GM18951 (cell line): ENCODE results near the gene MTFMT.

Source experiments
- POLR2A ChIP-seq: IDR thresholded peaks from 4 replicates; pipeline ENCODE4 v1.6.1; 2011; ENCODE audit warnings: mild to moderate bottlenecking; ENCODE audit not compliant: insufficient read length, insufficient read depth; ENCODE audit errors: extremely low read depth
- in situ Hi-C: fragments of 300-500 bp; cut with MboI; formaldehyde crosslinking; loops from one replicate; pipeline ENCODE4 v1.12.0; 2022; ENCODE audit warnings: low sequenced_read_pairs, mixed read lengths, inconsistent platforms; ENCODE audit not compliant: unreplicated experiment

The MTFMT gene

DNA sequence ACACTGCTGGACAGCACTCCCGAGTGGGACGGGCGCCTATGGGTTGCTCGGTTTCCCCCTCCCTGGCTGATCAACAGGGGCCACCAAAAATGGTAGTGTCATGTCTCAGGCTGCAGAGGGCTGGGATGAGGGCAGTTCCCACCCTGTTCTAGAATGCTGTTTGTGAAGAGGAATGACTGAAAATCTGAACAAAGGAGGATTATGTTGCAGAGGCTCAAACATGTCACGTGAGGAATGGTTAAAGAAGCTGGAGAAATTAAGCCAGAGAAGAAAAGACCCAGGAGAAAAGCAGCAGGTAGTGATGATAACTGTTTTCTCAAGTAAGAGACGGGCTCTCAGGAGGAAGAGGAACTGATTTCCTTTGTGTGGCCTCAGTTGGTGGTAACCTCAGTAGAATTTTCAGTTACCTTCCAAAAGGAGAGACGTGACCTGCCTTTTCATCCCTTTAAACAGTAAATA lies 50.2 kb downstream of the MTFMT start:
- in situ Hi-C loops: no loop called here
- TF ChIP-seq POLR2A: no peak

DNA sequence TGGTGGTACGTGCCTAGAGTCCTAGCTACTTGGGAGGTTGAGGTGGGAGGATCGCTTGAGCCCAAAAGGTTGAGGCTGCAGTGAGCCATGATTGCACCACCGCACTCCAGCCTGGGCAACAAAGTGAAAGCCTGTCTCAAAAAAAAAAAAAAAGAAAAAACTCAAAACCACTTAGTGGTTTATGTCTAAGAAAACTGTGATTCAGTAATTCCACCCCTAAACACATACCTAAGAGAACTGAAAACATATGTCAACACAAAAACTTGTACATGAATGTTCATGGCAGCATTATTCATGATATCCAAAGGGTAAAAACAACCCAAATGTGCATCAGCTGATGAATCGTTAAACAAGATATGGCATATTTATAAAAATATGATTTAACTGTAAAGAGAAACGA lies 54.0 kb downstream of the MTFMT start:
- no peak for TF ChIP-seq POLR2A
- in situ Hi-C loops: no loop called here

DNA sequence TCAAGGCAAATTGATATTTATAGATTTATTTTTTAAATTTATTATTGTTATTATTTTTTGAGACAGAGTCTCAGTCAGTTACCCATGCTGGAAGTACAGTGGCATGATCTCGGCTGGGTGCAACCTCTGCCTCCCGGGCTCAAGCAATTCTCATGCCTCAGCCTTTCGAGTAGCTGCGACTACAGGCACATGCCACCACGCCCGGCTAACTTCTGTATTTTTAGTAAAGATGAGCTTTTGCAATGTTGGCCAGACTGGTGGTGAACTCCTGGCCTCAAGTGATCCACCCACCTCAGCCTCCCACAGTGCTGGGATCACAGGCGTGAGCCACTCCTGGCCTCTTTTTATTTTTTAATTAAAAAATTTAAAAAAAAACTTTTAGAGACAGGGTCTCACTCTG lies 58.7 kb downstream of the MTFMT start:
- TF ChIP-seq POLR2A: no peak
- in situ Hi-C loops: no loop called here

DNA sequence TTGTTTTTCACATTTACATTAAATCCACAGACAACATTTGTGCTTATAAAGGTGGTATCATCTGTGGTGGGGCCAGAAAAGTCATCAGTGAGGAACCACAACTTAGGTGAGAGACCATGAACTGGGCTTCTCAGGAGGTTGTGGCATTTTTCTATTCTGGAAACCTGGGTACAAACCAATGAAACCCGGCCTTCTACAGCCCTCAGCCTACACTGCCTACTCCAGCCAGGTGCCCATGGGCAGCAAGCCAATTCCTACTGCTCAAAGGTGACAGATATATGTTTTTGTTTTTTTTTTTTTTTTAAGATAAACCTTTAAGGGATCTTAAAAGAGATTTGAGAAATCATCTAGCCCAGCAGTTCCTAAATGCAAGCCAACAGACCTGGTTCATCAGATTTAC lies 60.0 kb downstream of the MTFMT start:
- no peak for TF ChIP-seq POLR2A
- in situ Hi-C loops: no loop called here

DNA sequence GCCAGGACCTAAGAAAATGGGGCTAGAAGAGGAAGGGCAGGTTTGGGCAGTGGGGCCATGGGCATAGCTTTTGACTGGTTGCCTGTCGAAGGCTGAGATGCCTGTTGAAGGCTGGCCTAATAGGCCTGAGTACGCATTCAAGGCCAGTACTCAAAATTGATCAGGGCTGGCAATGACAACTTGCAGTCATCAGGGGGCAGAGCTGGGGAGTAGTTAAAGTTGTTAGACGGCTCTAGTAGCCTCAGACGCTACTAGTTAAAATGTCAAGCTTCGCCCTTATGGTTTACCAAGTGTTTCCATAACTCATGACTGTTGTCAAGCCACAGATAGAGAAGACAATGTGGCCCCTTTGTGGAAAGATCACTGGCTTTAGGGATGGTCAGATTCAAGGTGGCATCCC lies 68.4 kb downstream of the MTFMT start:
- no peak for TF ChIP-seq POLR2A
- in situ Hi-C loops: no loop called here

DNA sequence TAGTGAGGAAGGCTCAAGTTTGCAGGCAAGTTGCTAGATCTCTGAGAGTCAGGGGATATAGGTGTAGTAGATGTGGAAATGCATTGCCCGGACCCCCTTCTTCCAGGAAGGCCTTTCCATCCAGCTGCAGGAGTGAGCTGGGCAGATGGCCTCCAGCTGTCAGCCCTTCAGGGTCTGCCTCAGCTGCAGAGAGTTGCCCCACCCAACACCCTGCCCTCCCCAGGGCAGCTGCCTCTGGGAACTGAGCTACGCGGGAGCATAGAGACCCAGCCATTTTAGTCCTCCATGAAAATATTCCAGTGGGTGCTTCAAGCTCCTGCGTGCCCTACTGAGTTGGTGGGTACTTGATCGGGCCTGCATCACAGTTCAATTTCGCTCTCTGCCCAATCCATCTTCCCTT lies 69.3 kb downstream of the MTFMT start:
- TF ChIP-seq POLR2A: no peak

DNA sequence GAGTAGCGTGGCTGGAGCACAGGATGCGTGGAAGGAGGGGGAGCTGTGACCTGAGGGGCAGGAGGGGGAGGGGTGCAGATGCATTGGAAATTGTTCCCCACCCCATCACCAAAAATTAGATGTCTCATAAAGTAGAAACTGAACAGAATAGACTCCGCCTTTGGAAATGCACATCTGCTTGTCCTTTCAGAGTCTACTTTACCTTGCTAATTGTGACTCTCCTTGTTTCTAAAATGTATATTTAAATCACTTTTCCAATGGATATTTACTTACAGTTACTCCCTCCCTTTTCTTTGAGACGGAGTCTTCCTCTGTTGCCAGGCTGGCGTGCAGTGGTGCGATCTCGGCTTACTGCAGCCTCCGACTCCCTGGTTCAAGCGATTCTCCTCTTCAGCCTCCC lies 70.3 kb downstream of the MTFMT start:
- no peak for TF ChIP-seq POLR2A
- in situ Hi-C loops: no loop called here

More for the DNA sequence above, 69.3 kb downstream of the MTFMT start:
- in situ Hi-C loops: no loop called here

DNA sequence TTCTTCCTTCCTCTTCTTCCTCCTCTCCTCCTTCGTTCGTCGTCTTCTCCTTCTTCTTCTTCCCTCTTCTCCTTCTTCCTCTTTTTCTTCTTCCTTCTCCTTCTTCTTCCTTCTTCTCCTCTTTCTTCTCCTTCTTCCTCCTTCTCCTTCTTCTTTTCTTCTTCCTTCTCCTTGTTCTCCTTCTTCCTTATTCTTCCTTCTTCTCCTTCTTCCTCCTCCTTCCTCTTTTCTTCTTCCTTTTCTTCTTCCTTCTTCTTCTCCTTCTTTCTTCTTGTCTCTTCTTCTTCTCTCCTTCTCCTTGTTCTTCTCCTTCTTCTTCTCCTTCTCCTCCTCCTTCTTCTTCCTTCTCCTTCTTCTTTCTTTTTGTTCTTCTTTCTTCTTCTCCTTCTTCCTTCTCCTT lies 75.0 kb downstream of the MTFMT start:
- TF ChIP-seq POLR2A: no peak
- in situ Hi-C loops: no loop called here

DNA sequence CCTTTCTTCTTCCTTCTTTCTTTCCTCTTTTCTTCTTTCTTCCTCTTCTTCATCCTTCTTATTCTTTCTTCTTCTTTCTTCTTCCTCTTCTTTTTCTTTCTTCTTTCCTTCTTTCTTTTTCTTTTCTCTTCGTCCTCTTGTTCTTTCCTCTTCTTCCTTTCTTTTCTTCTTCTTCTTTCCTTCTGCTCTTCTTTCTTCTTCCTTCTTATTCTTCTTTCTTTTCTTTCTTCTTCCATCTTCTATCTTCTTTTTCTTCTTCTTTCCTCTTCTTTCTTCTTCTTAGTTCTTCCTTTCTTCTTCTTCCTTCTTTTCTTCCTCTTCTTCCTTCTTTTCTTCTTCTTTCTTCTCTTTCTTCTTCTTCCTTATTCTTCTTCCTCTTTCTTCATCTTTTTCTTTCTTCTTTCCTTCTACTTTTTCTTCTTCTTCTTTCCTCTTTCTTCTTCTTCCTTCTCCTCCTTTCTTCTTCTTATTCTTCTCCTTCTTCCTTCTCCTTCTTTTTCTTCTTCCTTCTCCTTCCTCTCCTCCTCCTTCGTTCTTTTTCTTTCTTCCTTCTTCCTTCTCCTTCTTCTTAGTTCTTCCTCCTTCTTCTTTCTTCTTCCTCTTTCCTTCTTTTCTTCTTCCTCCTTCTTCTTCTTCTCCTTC lies 77.5 kb downstream of the MTFMT start:
- TF ChIP-seq POLR2A: no peak
- in situ Hi-C loops: no loop called here
